Pancreas (tissue), 10 donors: ENCODE data around the gene STIM1. TPM values are rescaled to one million over a fixed set of nuclear protein-coding genes. Genes with fewer than 3 reads are reported as not detected.

ENCODE experiments used
- ATAC-seq, 4 donors: fragments of 200-7000 bp; cut with Tn5 transposase; one replicate each; pipeline versions ENCODE4 v1.8.0 to v1.9.1; 2020; ENCODE audit warnings: mild to moderate bottlenecking in 4 of 4, moderate library complexity in 4 of 4
- DNase-seq, 6 donors: peaks; one replicate each; pipeline ENCODE4 v3.0.0-alpha.2; 2020
- FAIRE-seq: peaks from 2 replicates; lab custom pipeline; 2012; peaks lifted over from hg19 to GRCh38; lab: Jason Lieb, UNC
- H3K27ac ChIP-seq, 4 donors: fragments of 200-600 bp; sonication (generic); 1 replicate in 3 of 4; 2 replicates in 1 of 4; pipeline versions ENCODE4 v1.5.0 to v1.8.0; 2020
- H3K27me3 ChIP-seq, 4 donors: fragments of 200-600 bp; one replicate each; pipeline ENCODE4 v1.8.0; 2021
- H3K36me3 ChIP-seq, 3 donors: fragments of 200-600 bp; sonication (generic) in 1 of 3; one replicate each; pipeline versions ENCODE4 v1.5.0 to v1.8.0; 2020 to 2021
- H3K4me1 ChIP-seq, 3 donors: fragments of 200-600 bp; one replicate each; pipeline ENCODE4 v1.8.0; 2021
- H3K4me3 ChIP-seq, 4 donors: fragments of 200-600 bp; sonication (generic) in 2 of 4; one replicate each; pipeline versions ENCODE4 v1.5.0 to v1.8.0; 2020 to 2021
- H3K9me3 ChIP-seq, 4 donors: fragments of 200-600 bp; one replicate each; pipeline ENCODE4 v1.8.0; 2021
- WGBS, 2 donors: extraction: QIAGEN DNeasy Blood & Tissue Kit; methylation state at CpG; one replicate each; pipeline ENCODE4 v1.1.7; 2013; 5-methylcytosine and 5-hydroxymethylcytosine counted together
- intact Hi-C, 3 donors: fragments of 100-400 bp; cut with DNase I; formaldehyde crosslinking; loops; one replicate each; pipeline versions ENCODE4 v1.11.1 to v1.14.2; 2022
- polyA plus RNA-seq, 2 donors: library from polyadenylated mRNA; stranded (reverse); fragments of 200-250 nt; gene quantifications; one replicate each; pipeline ENCODE4 v1.2.3, GENCODE V29; 2013
- total RNA-seq, 6 donors: library from RNA; stranded (reverse); fragmentation: NEBNext Ultra II Directional in 4 of 6; extraction: Animal tissue kit (Norgen Biotek cat#: 25700) in 4 of 6; gene quantifications; one replicate each; pipeline versions ENCODE4 v1.2.1 to v1.2.4, GENCODE V29; 2021 to 2023
- TF ChIP-seq, protein P1 (sequence below), 4 donors: fragments of 200-600 bp; sonication (generic) in 3 of 4; IDR thresholded peaks; one replicate each; pipeline versions ENCODE4 v1.5.0 to v1.8.0; 2021; ENCODE audit warnings: antibody characterized with exemption in 4 of 4
- donor health status: healthy with polysubstance abuse.
- donor health status: DM: no; HTN: no; CAD: no; lungs with moderate emphysema.
- donor health status: DM: no; HTN: no; CAD: no.
- donor health status: control.
- donor health status: control.
- donor health status: Bipolar disorder and iron deficiency.
- donor health status: DM: yes; HTN: yes; CAD: no.
- donor health status: DM: no; HTN: no; CAD: no.
- donor health status: DM: no; HTN: no; CAD: no.
- donor health status: DM: yes; HTN: yes; CAD: no.

The STIM1 gene
- total and polyA plus RNA-seq, 8 donors = 10.2 to 28.9 (median 18.8) TPM

DNA sequence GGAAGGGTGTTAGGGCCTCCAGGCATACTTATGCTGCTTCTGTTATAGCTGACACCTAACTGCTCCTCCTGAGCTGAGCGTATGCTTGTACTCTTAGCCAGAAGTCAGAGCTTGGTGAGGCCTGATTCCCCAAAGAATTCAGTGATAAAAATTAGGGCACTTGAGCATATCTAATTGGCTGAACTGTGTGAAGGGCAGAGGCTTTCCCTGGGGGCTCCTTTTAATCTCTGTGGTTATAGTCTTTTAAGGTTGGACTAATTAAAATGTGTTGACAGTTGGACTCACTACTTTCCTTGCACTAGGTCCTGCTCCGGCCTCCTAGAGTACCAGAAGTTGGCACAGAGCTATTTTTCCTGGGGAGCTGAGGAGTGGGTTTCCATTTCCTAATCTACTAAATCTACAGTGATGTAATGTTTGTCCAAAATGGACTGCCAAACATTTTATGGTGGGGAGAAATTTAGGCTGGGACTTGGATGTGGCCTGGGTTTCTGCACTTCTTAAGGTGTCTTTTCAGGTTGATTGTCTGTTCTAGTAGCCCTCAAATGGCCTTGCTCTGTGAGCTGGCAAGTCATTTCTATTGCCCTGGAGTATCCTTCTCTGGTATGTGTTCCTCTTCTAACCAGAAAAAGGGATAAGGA, 18.4 kb downstream of the STIM1 start:
- DNase-seq = no peak
- TF ChIP-seq, protein P1, sequence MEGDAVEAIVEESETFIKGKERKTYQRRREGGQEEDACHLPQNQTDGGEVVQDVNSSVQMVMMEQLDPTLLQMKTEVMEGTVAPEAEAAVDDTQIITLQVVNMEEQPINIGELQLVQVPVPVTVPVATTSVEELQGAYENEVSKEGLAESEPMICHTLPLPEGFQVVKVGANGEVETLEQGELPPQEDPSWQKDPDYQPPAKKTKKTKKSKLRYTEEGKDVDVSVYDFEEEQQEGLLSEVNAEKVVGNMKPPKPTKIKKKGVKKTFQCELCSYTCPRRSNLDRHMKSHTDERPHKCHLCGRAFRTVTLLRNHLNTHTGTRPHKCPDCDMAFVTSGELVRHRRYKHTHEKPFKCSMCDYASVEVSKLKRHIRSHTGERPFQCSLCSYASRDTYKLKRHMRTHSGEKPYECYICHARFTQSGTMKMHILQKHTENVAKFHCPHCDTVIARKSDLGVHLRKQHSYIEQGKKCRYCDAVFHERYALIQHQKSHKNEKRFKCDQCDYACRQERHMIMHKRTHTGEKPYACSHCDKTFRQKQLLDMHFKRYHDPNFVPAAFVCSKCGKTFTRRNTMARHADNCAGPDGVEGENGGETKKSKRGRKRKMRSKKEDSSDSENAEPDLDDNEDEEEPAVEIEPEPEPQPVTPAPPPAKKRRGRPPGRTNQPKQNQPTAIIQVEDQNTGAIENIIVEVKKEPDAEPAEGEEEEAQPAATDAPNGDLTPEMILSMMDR (IDR thresholded peaks at IDR 0.05) = no peak
- H3K4me3 ChIP-seq = no peak overlapping the region
- 90 to 96% methylated on average over 2 of the region's 2 CpGs for WGBS, 2 donors
- ATAC-seq = no peak
- H3K27ac ChIP-seq = no peak overlapping the region
- H3K9me3 ChIP-seq = no peaks in the 10 kb centered on the region
- H3K27me3 ChIP-seq = no peaks in the 10 kb centered on the region
- no peaks in the 10 kb centered on the region for H3K36me3 ChIP-seq
- intact Hi-C loops = no loop called here
- peaks cover 8 to 17% (median 15%) of the 10 kb centered on the region in 3 donors for H3K4me1 ChIP-seq
- FAIRE-seq = no peak

DNA sequence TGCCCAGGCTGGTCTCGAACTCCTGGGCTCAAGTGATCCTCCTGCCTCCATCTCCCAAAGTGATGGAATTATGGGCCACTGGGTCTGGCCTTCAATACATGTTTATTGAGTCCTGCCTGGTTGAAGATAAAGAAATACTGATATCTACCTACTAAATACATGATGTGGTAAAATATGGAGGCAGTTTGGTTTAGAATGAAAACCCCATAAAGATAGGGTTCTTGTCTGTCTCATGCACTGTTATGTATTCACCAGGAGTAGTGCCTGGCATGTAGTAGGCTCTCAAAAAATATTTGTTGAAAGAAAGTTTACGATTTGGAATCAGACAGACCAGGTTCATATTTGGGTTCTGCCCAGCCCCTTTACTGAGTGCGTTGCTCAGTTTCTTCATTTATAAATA, 21.1 kb downstream of the STIM1 start:
- H3K27ac ChIP-seq = no peak overlapping the region
- intact Hi-C loops = no loop called here

DNA sequence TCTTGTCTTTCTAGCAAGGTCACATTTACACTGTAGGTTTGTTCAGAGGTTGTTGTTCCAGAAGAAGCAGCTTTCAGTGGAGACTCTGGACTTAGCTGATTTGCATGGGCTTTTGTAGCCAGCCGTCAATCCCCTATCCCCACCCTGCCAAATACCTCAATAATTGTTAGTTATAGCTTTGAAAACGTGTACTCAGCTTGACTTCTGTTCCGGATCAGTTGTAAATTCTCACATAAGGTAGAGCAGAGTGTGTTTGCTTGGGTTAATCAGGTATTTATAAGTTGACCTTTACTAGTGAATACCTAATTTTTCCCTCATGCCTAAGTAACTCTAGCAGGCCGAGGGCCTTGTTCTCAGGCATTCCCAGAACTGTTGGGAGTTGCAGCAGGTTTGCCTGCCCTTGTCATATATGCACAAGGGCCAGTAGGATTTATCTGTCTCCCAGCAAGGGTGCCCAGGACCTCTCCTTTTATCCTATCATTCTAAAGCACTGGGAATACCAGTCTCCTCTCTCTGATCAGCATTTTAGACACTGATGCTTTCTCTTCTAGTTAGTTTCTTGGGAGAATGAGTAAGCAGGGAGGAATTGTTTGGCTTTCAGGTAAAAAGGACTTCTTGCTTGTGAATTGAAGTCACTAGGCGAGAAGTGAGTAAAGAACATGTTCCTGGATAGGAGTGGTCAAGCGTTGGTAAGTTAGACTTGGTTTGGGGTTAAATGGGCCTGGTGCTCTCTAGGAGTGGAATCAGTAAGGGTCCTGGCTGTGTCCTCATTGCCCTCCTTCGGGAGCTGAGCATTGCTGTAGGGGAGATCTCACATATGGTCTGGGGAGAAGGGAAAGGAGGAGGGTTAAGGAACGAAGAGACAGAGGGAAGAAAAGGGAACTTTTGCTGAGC, 22.1 kb downstream of the STIM1 start:
- no peaks in the 10 kb centered on the region for H3K27me3 ChIP-seq
- WGBS, 2 donors = 49 to 51% methylated on average over 8 of the region's 8 CpGs
- H3K4me1 ChIP-seq = peaks cover 17 to 40% (median 36%) of the 10 kb centered on the region in 3 donors
- H3K27ac ChIP-seq = peak overlapping the region; percentile 6 to 61 (median 20)
- no peak for DNase-seq
- no peaks in the 10 kb centered on the region for H3K9me3 ChIP-seq
- peak in 3 of 4 donors; percentile 17 to 34 (median 23) for ATAC-seq
- H3K36me3 ChIP-seq = no peaks in the 10 kb centered on the region
- intact Hi-C loops = no loop called here
- no peak for FAIRE-seq
- TF ChIP-seq, protein P1 (IDR thresholded peaks at IDR 0.05) = no peak
- no peak overlapping the region for H3K4me3 ChIP-seq

More for the DNA sequence above, 21.1 kb downstream of the STIM1 start:
- H3K9me3 ChIP-seq = no peaks in the 10 kb centered on the region
- H3K4me1 ChIP-seq = peaks cover 17 to 40% (median 36%) of the 10 kb centered on the region in 3 donors
- TF ChIP-seq, protein P1 (IDR thresholded peaks at IDR 0.05) = no peak
- FAIRE-seq = no peak
- no peaks in the 10 kb centered on the region for H3K36me3 ChIP-seq
- 80 to 87% methylated on average over 3 of the region's 3 CpGs for WGBS, 2 donors
- DNase-seq = no peak
- H3K4me3 ChIP-seq = no peak overlapping the region
- no peaks in the 10 kb centered on the region for H3K27me3 ChIP-seq
- ATAC-seq = no peak

DNA sequence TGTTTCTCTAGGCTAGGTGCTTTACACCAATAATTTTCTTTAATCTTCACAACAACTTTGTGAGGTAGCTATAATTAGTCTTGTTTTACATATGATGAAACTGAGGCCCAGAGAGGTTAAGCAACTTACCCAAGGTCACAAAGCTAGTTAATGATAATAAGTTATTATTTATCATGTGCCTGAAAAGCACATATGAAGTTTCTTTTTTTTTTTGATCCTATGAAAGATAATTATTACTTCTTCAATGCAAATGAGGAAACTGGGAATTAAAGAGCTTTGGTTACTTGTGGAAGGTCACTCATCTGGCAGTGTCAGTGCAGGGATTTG, 22.8 kb downstream of the STIM1 start:
- Histone ChIP-seq H3K27me3 (no peaks in the 10 kb centered on the region), H3K9me3 (no peaks in the 10 kb centered on the region), H3K4me3 (no peak overlapping the region), H3K27ac (peak overlapping the region in 3 of 4 donors; percentile 6 to 61 (median 12)), H3K4me1 (peaks cover 17 to 40% (median 36%) of the 10 kb centered on the region in 3 donors), H3K36me3 (no peaks in the 10 kb centered on the region)
- DNase-seq = no peak
- no peak for FAIRE-seq
- no peak for ATAC-seq
- TF ChIP-seq, protein P1 (IDR thresholded peaks at IDR 0.05) = no peak
- intact Hi-C loops = no loop called here
